IMR-90 (cell line): Measurements from ENCODE around the gene CUEDC2. TPM values are rescaled to one million over a fixed set of nuclear protein-coding genes. Genes with fewer than 3 reads are reported as not detected.

Source experiments
- ATAC-seq: fragments of 200-7000 bp; cut with Tn5 transposase; 2 replicates; pipeline ENCODE4 v1.9.1; 2020; ENCODE audit warnings: low read depth, mild to moderate bottlenecking, moderate library complexity
- BruUV-seq: library from RNA; stranded (reverse); fragments of 400-500 nt; replicated peaks from 2 replicates; lab custom pipeline; 2021; lab: Mats Ljungman, UMichigan
- CTCF ChIA-PET: fragments of 300-600 bp; formaldehyde crosslinking; extraction: SDS; loops from one replicate; lab custom pipeline; 2021; ENCODE audit warnings: antibody characterized with exemption; lab: Yijun Ruan, JAX
- POLR2A ChIA-PET: fragments of 300-600 bp; sonication (Branson Sonifier 250); formaldehyde crosslinking; loops from one replicate; lab custom pipeline; 2022; ENCODE audit warnings: antibody characterized with exemption; ENCODE audit not compliant: unreplicated experiment; lab: Charles Lee
- DNase-seq: peaks from one replicate; pipeline ENCODE4 v3.0.0; 2013
- H2AFZ ChIP-seq: replicated peaks from 2 replicates; pipeline ENCODE3; 2013; ENCODE audit warnings: low read length, mild to moderate bottlenecking; ENCODE audit not compliant: poor library complexity
- H2AK5ac ChIP-seq: 2 replicates; pipeline ENCODE4 v1.6.1; 2013; ENCODE audit warnings: low read depth, low read length, inconsistent platforms
- H2AK9ac ChIP-seq: replicated peaks from 2 replicates; pipeline ENCODE3; 2013; ENCODE audit warnings: mild to moderate bottlenecking, low read depth, low read length, moderate library complexity; ENCODE audit not compliant: poor library complexity
- H2BK120ac ChIP-seq: 2 replicates; pipeline ENCODE4 v1.6.1; 2013; ENCODE audit warnings: low read depth, low read length, inconsistent platforms
- H2BK15ac ChIP-seq: 3 replicates; pipeline ENCODE4 v1.6.1; 2013; ENCODE audit warnings: low read depth, low read length, inconsistent platforms
- H2BK20ac ChIP-seq: 2 replicates; pipeline ENCODE4 v1.6.1; 2013; ENCODE audit warnings: low read depth, mild to moderate bottlenecking, inconsistent platforms, low read length, moderate library complexity
- H2BK5ac ChIP-seq: 2 replicates; pipeline ENCODE4 v1.6.1; 2013; ENCODE audit warnings: mild to moderate bottlenecking, low read depth, low read length, inconsistent platforms; ENCODE audit not compliant: poor library complexity, severe bottlenecking
- H3K14ac ChIP-seq: replicated peaks from 2 replicates; pipeline ENCODE4 v1.6.1; 2013; ENCODE audit warnings: low read depth, low read length, inconsistent platforms
- H3K18ac ChIP-seq: 2 replicates; pipeline ENCODE4 v1.6.1; 2013; ENCODE audit warnings: low read depth, low read length, control low read depth
- H3K23ac ChIP-seq: 2 replicates; pipeline ENCODE4 v1.6.1; 2013; ENCODE audit warnings: low read depth, low read length, inconsistent platforms
- H3K27ac ChIP-seq: 2 replicates; pipeline ENCODE4 v1.5.1; 2013; ENCODE audit warnings: mild to moderate bottlenecking, control low read depth, low read length; ENCODE audit not compliant: insufficient read depth
- H3K27me3 ChIP-seq: 2 replicates; pipeline ENCODE4 v1.6.1; 2013; ENCODE audit warnings: low read length; ENCODE audit not compliant: control insufficient read depth, insufficient read depth
- H3K36me3 ChIP-seq: 2 replicates; pipeline ENCODE4 v1.6.1; 2013; ENCODE audit warnings: low read length, mixed read lengths; ENCODE audit not compliant: control insufficient read depth, insufficient read depth
- H3K4ac ChIP-seq: 2 replicates; pipeline ENCODE4 v1.6.1; 2013; ENCODE audit warnings: low read depth, low read length, inconsistent platforms
- H3K4me1 ChIP-seq: 2 replicates; pipeline ENCODE4 v1.6.1; 2013; ENCODE audit warnings: low read length, mixed read lengths; ENCODE audit not compliant: control insufficient read depth, insufficient read depth
- H3K4me2 ChIP-seq: 2 replicates; pipeline ENCODE4 v1.6.1; 2013; ENCODE audit warnings: low read depth, mild to moderate bottlenecking, control low read depth, low read length, moderate library complexity
- H3K4me3 ChIP-seq: 2 replicates; pipeline ENCODE4 v1.5.1; 2013; ENCODE audit warnings: low read depth, mild to moderate bottlenecking, control low read depth, low read length, moderate library complexity; ENCODE audit not compliant: insufficient read depth
- H3K56ac ChIP-seq: 2 replicates; pipeline ENCODE4 v1.6.1; 2013; ENCODE audit warnings: low read length, inconsistent platforms; ENCODE audit not compliant: insufficient read depth; ENCODE audit errors: extremely low read depth
- H3K79me1 ChIP-seq, 2 experiments: 2 replicates each; pipeline ENCODE4 v1.6.1; 2013; ENCODE audit warnings: low read length in 2 of 2, inconsistent platforms in 1 of 2, low read depth in 1 of 2
- H3K9ac ChIP-seq: 2 replicates; pipeline ENCODE4 v1.6.1; 2013; ENCODE audit warnings: low read depth, low read length, control low read depth
- H3K9me1 ChIP-seq: 2 replicates; pipeline ENCODE4 v1.6.1; 2013; ENCODE audit warnings: low read length, inconsistent platforms; ENCODE audit not compliant: insufficient read depth
- H3K9me3 ChIP-seq: 2 replicates; pipeline ENCODE4 v1.6.1; 2013; ENCODE audit warnings: low read length; ENCODE audit not compliant: control insufficient read depth, insufficient read depth
- H4K20me1 ChIP-seq: 2 replicates; pipeline ENCODE4 v1.6.1; 2013; ENCODE audit warnings: low read length, inconsistent platforms; ENCODE audit not compliant: insufficient read depth
- H4K5ac ChIP-seq: 2 replicates; pipeline ENCODE4 v1.6.1; 2013; ENCODE audit warnings: mild to moderate bottlenecking, low read depth, low read length, control low read depth
- H4K8ac ChIP-seq, 2 experiments: 2 replicates each; pipeline ENCODE4 v1.6.1; 2013; ENCODE audit warnings: low read depth in 2 of 2, low read length in 2 of 2, control low read depth in 1 of 2, inconsistent platforms in 1 of 2
- H4K91ac ChIP-seq: 2 replicates; pipeline ENCODE4 v1.6.1; 2013; ENCODE audit warnings: low read depth, low read length, inconsistent platforms; ENCODE audit not compliant: insufficient read depth
- BHLHE40 ChIP-seq: fragments of 150-350 bp; IDR thresholded peaks from 2 replicates; pipeline ENCODE4 v1.6.1; 2016; ENCODE audit warnings: mild to moderate bottlenecking, low read depth, low read length
- CEBPB ChIP-seq: IDR thresholded peaks from 2 replicates; pipeline ENCODE4 v1.6.1; 2012; ENCODE audit warnings: low read depth, low read length, improper control_type of control experiment
- CHD1 ChIP-seq: IDR thresholded peaks from 2 replicates; pipeline ENCODE4 v1.6.1; 2012; ENCODE audit warnings: low read depth, low read length, improper control_type of control experiment
- CTCF ChIP-seq: conservative IDR thresholded peaks from 2 replicates; pipeline ENCODE4 v1.5.1; 2012; ENCODE audit warnings: mild to moderate bottlenecking, low read depth, low read length, improper control_type of control experiment
- ELK1 ChIP-seq: fragments of 150-350 bp; IDR thresholded peaks from 2 replicates; pipeline ENCODE4 v1.6.1; 2016; ENCODE audit warnings: low read depth, mild to moderate bottlenecking, low read length, moderate library complexity, borderline replicate concordance
- FOS ChIP-seq: fragments of 150-350 bp; IDR thresholded peaks from 2 replicates; pipeline ENCODE4 v1.6.1; 2016; ENCODE audit warnings: low read depth, low read length
- MAFK ChIP-seq: IDR thresholded peaks from 2 replicates; pipeline ENCODE4 v1.6.1; 2012; ENCODE audit warnings: low read depth, low read length, improper control_type of control experiment
- MAZ ChIP-seq: IDR thresholded peaks from 2 replicates; pipeline ENCODE4 v1.6.1; 2012; ENCODE audit warnings: low read depth, mild to moderate bottlenecking, low read length, improper control_type of control experiment, moderate library complexity, borderline replicate concordance
- RCOR1 ChIP-seq: IDR thresholded peaks from 2 replicates; pipeline ENCODE4 v1.6.1; 2012; ENCODE audit warnings: mild to moderate bottlenecking, low read length, improper control_type of control experiment; ENCODE audit not compliant: insufficient replicate concordance
- SMC3 ChIP-seq: fragments of 150-350 bp; IDR thresholded peaks from 2 replicates; pipeline ENCODE4 v1.6.1; 2016; ENCODE audit warnings: low read depth, mild to moderate bottlenecking, antibody characterized with exemption, low read length, moderate library complexity
- USF2 ChIP-seq: fragments of 150-350 bp; IDR thresholded peaks from 2 replicates; pipeline ENCODE4 v1.6.1; 2017; ENCODE audit warnings: mild to moderate bottlenecking, antibody characterized with exemption, low read length, low read depth
- WGBS, 2 experiments: methylation state at CpG; one replicate each; pipeline versions ENCODE4 v1.1.5 to v1.1.7; 2013; ENCODE audit warnings: missing lambda C conversion rate in 2 of 2; ENCODE audit not compliant: insufficient read length in 1 of 2; ENCODE audit errors: extremely low coverage in 2 of 2; 5-methylcytosine and 5-hydroxymethylcytosine counted together
- dilution Hi-C: fragments of 300-500 bp; cut with HindIII; formaldehyde crosslinking; loops from one replicate; pipeline ENCODE4 v1.14.3; 2018; ENCODE audit warnings: low sequenced_read_pairs; ENCODE audit not compliant: unreplicated experiment
- in situ Hi-C: fragments of 300-500 bp; cut with MboI; formaldehyde crosslinking; loops from 3 replicates; pipeline ENCODE4 v1.14.3; 2019; ENCODE audit warnings: low sequenced_read_pairs, inconsistent platforms, mixed read lengths
- intact Hi-C: fragments of 100-400 bp; cut with micrococcal nuclease; formaldehyde crosslinking; loops from 2 replicates; pipeline ENCODE4 v1.10.0; 2022
- polyA plus RNA-seq, 3 experiments: library from polyadenylated mRNA; depleted of rRNA; stranded (reverse); fragments of >200 nt; gene quantifications; 2 replicates each; pipeline ENCODE4 v1.2.3, GENCODE V29; 2012; ENCODE audit warnings: low replicate concordance in 1 of 3
- total RNA-seq: library from RNA; depleted of rRNA; stranded (reverse); fragments of >200 nt; gene quantifications from 2 replicates; pipeline ENCODE4 v1.2.3, GENCODE V29; 2012

The CUEDC2 gene
- total and polyA plus RNA-seq, 2 of the 4 experiments (the other 2 are of a cell fraction), result 55.7 to 84.9 TPM

- no peaks in the 10 kb centered on the region for H3K9me3 ChIP-seq
- no peak overlapping the region for H3K18ac ChIP-seq
- TF ChIP-seq CEBPB, result no peak
- TF ChIP-seq SMC3, result no peak
- TF ChIP-seq BHLHE40, result no peak
- no peak for TF ChIP-seq USF2
- TF ChIP-seq MAZ, result no peak
- no peak for TF ChIP-seq MAFK
- TF ChIP-seq ELK1, result no peak
- TF ChIP-seq CTCF, result no peak
- TF ChIP-seq FOS, result no peak
- TF ChIP-seq RCOR1, result no peak
- TF ChIP-seq CHD1, result no peak
- intact Hi-C loops (no loop called here), dilution Hi-C loops (no loop called here), in situ Hi-C loops (no loop called here)
- CTCF ChIA-PET, result no interaction called here
- no peak overlapping the region for H4K8ac ChIP-seq
- H3K27ac ChIP-seq, result no peak overlapping the region
- 80% methylated on average over 1 of the region's 6 CpGs; no CpG with 5 or more reads in 1 of the 2 experiments for WGBS, 2 experiments
- no peak overlapping the region for H2AFZ ChIP-seq
- no peak overlapping the region for H2BK15ac ChIP-seq
- no peaks in the 10 kb centered on the region for H3K27me3 ChIP-seq
- no peak overlapping the region for H4K5ac ChIP-seq
- H2AK9ac ChIP-seq, result peak overlapping the region; percentile 70
- no peak overlapping the region for H3K9ac ChIP-seq
- peaks cover 6% of the 10 kb centered on the region; the same call in 1 of the 2 replicates for H3K36me3 ChIP-seq
- H3K79me1 ChIP-seq, result peaks cover 3 to 43% of the 10 kb centered on the region in 2 experiments; a peak in 3 of 4 replicates
- H3K14ac ChIP-seq, result no peak overlapping the region
- no peak overlapping the region for H2AK5ac ChIP-seq
- H2BK120ac ChIP-seq, result no peak overlapping the region
- no peak overlapping the region for H3K23ac ChIP-seq
- H2BK5ac ChIP-seq, result no peak overlapping the region
- POLR2A ChIA-PET, result no interaction called here
- H3K4ac ChIP-seq, result no peak overlapping the region
- no peak overlapping the region for H2BK20ac ChIP-seq
- DNase-seq (no peak), ATAC-seq (no peak)
- H3K4me1 ChIP-seq, result peaks cover 10% of the 10 kb centered on the region
- H4K91ac ChIP-seq, result no peak overlapping the region
- BruUV-seq, result no TSS peak
- peaks cover 7% of the 10 kb centered on the region; the same call in 1 of the 2 replicates for H3K9me1 ChIP-seq
- no peak overlapping the region for H3K4me2 ChIP-seq
- no peaks in the 10 kb centered on the region for H4K20me1 ChIP-seq
- H3K4me3 ChIP-seq, result no peak overlapping the region
- no peak overlapping the region for H3K56ac ChIP-seq
Observed at GRCh38 chr10:102424916-102425315, 7.5 kb downstream of the CUEDC2 start.
